WTC11 (cell line): Measurements from ENCODE around the gene RAB17.

ENCODE experiments used
- IRF2 ChIP-seq: sonication (generic); formaldehyde crosslinking; IDR thresholded peaks from 2 replicates; pipeline ENCODE4 v1.8.0; 2022; ENCODE audit warnings: low read depth, missing genetic modification reagents, borderline replicate concordance
- NFYB ChIP-seq: sonication (generic); formaldehyde crosslinking; conservative IDR thresholded peaks from 2 replicates; pipeline ENCODE4 v1.8.0; 2022; ENCODE audit warnings: low read depth, missing genetic modification reagents

- TF ChIP-seq IRF2 (CRISPR knock-in tag) (no peak), NFYB (CRISPR knock-in tag) (no peak)
Observed at GRCh38 chr2:237627441-237628246, 37.1 kb upstream of the RAB17 start, which contains the start of gene LRRFIP1.
